ENCODE results near the gene NEU4.

- TF ChIP-seq CTCF (IDR thresholded peaks at IDR 0.05 in 4 of 5, conservative IDR thresholded peaks at IDR 0.05 in 1 of 5) = no peak
- no peak for TF ChIP-seq POLR2A (IDR thresholded peaks at IDR 0.05)
Observed at GRCh38 chr2:241810307-241811200, 1.6 kb downstream of the NEU4 start.

All from gastrocnemius medialis (tissue), 4 donors.